ENCODE data around the gene CLDND2.

DNA sequence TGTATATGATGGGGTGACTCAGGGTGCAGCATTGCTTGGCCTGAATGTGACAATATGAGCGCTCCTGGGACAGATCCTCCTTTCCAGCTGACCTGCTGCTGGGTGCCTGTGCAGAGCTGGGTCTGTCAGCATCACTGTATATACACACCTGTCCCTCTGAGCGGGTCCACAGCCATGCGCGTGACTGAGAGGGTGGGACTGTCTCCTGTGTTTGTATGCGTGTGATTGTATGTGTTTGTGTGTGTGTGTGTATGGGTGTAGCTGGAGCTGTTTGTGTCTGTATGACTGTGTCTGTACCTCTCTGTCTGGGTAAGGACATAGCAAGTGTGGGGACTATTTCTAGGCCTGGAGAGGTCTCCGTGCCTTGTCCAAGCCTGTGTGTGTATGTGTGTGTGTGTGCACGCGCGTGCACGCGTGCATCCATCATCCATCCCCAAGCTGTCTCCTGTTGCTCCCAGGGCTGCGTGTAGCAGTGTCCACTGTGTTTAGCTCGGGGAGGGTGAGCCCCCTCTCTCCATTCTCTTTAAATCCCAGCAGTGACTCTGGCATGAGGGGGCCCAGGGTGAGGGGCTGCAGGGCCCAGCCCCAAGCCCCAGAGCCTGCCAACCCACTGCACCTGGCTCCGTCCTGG is 49.0 kb downstream of the CLDND2 start:
- no peak for TF ChIP-seq USF2 (IDR thresholded peaks at IDR 0.05; ENCODE audit: low read depth, low read length)
- TF ChIP-seq, protein P1, sequence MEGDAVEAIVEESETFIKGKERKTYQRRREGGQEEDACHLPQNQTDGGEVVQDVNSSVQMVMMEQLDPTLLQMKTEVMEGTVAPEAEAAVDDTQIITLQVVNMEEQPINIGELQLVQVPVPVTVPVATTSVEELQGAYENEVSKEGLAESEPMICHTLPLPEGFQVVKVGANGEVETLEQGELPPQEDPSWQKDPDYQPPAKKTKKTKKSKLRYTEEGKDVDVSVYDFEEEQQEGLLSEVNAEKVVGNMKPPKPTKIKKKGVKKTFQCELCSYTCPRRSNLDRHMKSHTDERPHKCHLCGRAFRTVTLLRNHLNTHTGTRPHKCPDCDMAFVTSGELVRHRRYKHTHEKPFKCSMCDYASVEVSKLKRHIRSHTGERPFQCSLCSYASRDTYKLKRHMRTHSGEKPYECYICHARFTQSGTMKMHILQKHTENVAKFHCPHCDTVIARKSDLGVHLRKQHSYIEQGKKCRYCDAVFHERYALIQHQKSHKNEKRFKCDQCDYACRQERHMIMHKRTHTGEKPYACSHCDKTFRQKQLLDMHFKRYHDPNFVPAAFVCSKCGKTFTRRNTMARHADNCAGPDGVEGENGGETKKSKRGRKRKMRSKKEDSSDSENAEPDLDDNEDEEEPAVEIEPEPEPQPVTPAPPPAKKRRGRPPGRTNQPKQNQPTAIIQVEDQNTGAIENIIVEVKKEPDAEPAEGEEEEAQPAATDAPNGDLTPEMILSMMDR (conservative IDR thresholded peaks at IDR 0.05; ENCODE audit: low read depth, low read length), result no peak
- no peak for TF ChIP-seq CEBPB (IDR thresholded peaks at IDR 0.05; ENCODE audit: low read depth, low read length)
- no peak for TF ChIP-seq SMC3 (IDR thresholded peaks at IDR 0.05; ENCODE audit: low read depth, low read length)
